PFSK-1 (cell line): ENCODE results near the gene BRAF.

Experiments
- FOXP2 ChIP-seq: optimal IDR thresholded peaks from 2 replicates; pipeline ENCODE3; 2011; ENCODE audit warnings: borderline replicate concordance, control low read depth, inconsistent platforms; ENCODE audit not compliant: insufficient read depth; ENCODE audit errors: extremely low read length, extremely low read depth
- POLR2AphosphoS5 ChIP-seq: IDR thresholded peaks from 2 replicates; pipeline ENCODE4 v1.6.1; 2012; ENCODE audit warnings: low read depth, mild to moderate bottlenecking, control low read depth, low read length, moderate library complexity
- SIN3A ChIP-seq: IDR thresholded peaks from 2 replicates; pipeline ENCODE4 v1.6.1; 2012; ENCODE audit warnings: mild to moderate bottlenecking, low read length, moderate library complexity, borderline replicate concordance; ENCODE audit not compliant: insufficient read depth
- TAF1 ChIP-seq: IDR thresholded peaks from 2 replicates; pipeline ENCODE4 v1.6.1; 2012; ENCODE audit warnings: low read length, control low read depth, borderline replicate concordance; ENCODE audit not compliant: insufficient read depth
- TF ChIP-seq, protein P1 (sequence below), 2 experiments: IDR thresholded peaks; 2 replicates each; pipeline versions ENCODE4 v1.6.1 to v1.8.0; 2011 to 2012; ENCODE audit warnings: low read depth in 2 of 2, low read length in 2 of 2, control low read depth in 1 of 2, inconsistent platforms in 1 of 2, mild to moderate bottlenecking in 1 of 2, moderate library complexity in 1 of 2; ENCODE audit not compliant: insufficient read depth in 1 of 2

Gene BRAF

DNA sequence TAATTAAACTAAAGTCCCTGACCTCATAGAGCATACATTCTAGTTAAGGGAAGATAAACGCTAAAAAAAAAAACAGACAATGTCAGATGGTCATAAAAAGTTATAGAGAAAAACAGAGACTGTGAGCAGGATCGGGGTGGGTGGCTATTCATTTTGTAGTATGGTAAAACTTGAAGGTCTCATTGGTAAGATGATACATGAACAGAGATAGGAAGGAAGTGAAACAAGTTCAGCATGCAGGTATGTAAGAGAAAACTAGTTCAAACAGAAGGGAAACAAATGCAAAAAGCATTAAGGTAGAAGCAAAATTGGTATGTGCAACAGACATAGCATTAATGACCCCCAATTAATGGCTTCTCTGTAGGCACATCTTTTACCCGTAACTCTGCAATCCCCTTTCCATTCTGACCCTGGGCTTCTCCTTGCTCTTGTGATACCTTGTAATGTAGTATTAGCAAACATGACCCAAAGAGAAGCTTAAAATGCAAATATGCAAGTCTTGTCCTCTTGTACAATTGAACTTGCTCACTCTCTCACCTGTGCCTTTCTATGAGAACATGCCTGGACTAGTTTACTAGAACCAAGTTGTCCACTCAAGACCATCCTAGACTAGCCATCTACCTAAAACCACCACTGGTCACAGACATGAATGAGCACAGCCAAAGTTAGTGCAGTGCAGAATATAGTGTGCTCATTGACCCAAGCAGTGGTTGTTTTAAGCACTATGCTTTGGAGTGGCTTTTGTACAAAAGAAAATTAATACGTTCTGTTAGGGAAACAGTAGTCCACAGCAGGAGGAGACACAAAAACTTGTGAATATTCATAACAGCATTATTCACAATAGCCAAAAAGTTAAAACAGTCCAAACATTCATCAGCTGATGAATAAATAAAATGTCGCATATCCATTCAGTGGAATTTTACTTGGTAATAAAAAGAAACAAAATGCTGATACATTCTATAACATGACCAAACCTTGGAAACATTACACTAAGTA is 57.0 kb downstream of the BRAF start:
- TF ChIP-seq, protein P1, sequence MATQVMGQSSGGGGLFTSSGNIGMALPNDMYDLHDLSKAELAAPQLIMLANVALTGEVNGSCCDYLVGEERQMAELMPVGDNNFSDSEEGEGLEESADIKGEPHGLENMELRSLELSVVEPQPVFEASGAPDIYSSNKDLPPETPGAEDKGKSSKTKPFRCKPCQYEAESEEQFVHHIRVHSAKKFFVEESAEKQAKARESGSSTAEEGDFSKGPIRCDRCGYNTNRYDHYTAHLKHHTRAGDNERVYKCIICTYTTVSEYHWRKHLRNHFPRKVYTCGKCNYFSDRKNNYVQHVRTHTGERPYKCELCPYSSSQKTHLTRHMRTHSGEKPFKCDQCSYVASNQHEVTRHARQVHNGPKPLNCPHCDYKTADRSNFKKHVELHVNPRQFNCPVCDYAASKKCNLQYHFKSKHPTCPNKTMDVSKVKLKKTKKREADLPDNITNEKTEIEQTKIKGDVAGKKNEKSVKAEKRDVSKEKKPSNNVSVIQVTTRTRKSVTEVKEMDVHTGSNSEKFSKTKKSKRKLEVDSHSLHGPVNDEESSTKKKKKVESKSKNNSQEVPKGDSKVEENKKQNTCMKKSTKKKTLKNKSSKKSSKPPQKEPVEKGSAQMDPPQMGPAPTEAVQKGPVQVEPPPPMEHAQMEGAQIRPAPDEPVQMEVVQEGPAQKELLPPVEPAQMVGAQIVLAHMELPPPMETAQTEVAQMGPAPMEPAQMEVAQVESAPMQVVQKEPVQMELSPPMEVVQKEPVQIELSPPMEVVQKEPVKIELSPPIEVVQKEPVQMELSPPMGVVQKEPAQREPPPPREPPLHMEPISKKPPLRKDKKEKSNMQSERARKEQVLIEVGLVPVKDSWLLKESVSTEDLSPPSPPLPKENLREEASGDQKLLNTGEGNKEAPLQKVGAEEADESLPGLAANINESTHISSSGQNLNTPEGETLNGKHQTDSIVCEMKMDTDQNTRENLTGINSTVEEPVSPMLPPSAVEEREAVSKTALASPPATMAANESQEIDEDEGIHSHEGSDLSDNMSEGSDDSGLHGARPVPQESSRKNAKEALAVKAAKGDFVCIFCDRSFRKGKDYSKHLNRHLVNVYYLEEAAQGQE (IDR thresholded peaks at IDR 0.05; ENCODE audit: insufficient read depth in 1 of 2, low read depth in 2 of 2, low read length in 2 of 2): no peak
- TF ChIP-seq POLR2AphosphoS5 (no peak), SIN3A (no peak), TAF1 (no peak), FOXP2 (no peak)

DNA sequence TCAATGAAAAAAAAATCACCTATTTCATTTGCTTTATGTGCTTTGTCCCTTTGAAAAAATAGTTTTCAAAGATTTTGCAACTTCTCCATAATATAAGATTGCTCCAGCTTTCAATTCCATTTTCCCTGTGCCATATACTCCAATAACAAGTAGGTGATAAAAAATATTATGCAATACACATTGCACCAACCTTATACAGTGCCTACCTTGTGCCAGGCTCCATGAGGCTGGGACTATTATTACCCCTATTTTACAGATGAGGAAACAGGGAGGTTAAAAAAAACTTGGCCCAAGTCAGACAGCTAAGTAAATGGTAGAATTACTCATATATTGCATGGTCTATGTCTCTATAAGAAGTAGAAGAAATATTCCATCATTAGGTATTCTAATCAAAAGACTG is 57.8 kb downstream of the BRAF start:
- TF ChIP-seq SIN3A: no peak
- TF ChIP-seq, protein P1 (IDR thresholded peaks at IDR 0.05; ENCODE audit: insufficient read depth in 1 of 2, low read depth in 2 of 2, low read length in 2 of 2): no peak
- TF ChIP-seq POLR2AphosphoS5: no peak
- TF ChIP-seq FOXP2: no peak
- TF ChIP-seq TAF1: no peak

- TF ChIP-seq SIN3A (no peak), FOXP2 (no peak), POLR2AphosphoS5 (no peak), TAF1 (no peak)
- TF ChIP-seq, protein P1 (IDR thresholded peaks at IDR 0.05; ENCODE audit: insufficient read depth in 1 of 2, low read depth in 2 of 2, low read length in 2 of 2): no peak
These were observed 60.0 kb downstream of the BRAF start for GRCh38 chr7:140864732-140865131.

GRCh38 chr7:140863867-140864266 is 60.9 kb downstream of the BRAF start:
- TF ChIP-seq FOXP2: no peak
- TF ChIP-seq SIN3A: no peak
- TF ChIP-seq POLR2AphosphoS5: no peak
- TF ChIP-seq, protein P1 (IDR thresholded peaks at IDR 0.05; ENCODE audit: insufficient read depth in 1 of 2, low read depth in 2 of 2, low read length in 2 of 2): no peak
- TF ChIP-seq TAF1: no peak
